H1 (cell line): ENCODE data around the gene ATG7. TPM values are rescaled to one million over a fixed set of nuclear protein-coding genes. Genes with fewer than 3 reads are reported as not detected.

ENCODE experiments used
- CTCF ChIA-PET: fragments of 300-600 bp; sonication (Branson Sonifier 250); formaldehyde crosslinking; loops from one replicate; lab custom pipeline; 2021; ENCODE audit not compliant: partially characterized antibody; lab: Charles Lee
- POLR2A ChIA-PET: fragments of 300-600 bp; sonication (Branson Sonifier 250); formaldehyde crosslinking; loops from one replicate; lab custom pipeline; 2021; ENCODE audit warnings: inconsistent platforms; ENCODE audit not compliant: partially characterized antibody; lab: Charles Lee
- DNase-seq, 2 experiments: peaks; one replicate each; pipeline versions ENCODE4 v3.0.0 to v3.0.0-alpha.2; 2010 to 2022; ENCODE audit warnings: low spot score in 2 of 2, low read depth in 1 of 2, mixed read lengths in 1 of 2
- FAIRE-seq: peaks from 2 replicates; lab custom pipeline; 2011; peaks lifted over from hg19 to GRCh38; lab: Jason Lieb, UNC
- H2AFZ ChIP-seq: 2 replicates; pipeline ENCODE4 v1.8.1; 2012; ENCODE audit warnings: low read length, inconsistent platforms
- H2AK5ac ChIP-seq: 2 replicates; pipeline ENCODE4 v1.6.1; 2013; ENCODE audit warnings: low read depth, low read length
- H2BK120ac ChIP-seq: replicated peaks from 2 replicates; pipeline ENCODE3; 2013; ENCODE audit warnings: low read depth, low read length, inconsistent platforms
- H2BK12ac ChIP-seq: 2 replicates; pipeline ENCODE4 v1.6.1; 2013; ENCODE audit warnings: low read depth, low read length
- H2BK15ac ChIP-seq: 2 replicates; pipeline ENCODE4 v1.6.1; 2013; ENCODE audit warnings: low read length
- H2BK20ac ChIP-seq: 2 replicates; pipeline ENCODE4 v1.6.1; 2013; ENCODE audit warnings: low read length
- H2BK5ac ChIP-seq: 2 replicates; pipeline ENCODE4 v1.6.1; 2013; ENCODE audit warnings: low read depth, low read length
- H3K14ac ChIP-seq: 2 replicates; pipeline ENCODE4 v1.6.1; 2013; ENCODE audit warnings: inconsistent platforms; ENCODE audit not compliant: insufficient read length
- H3K18ac ChIP-seq: 2 replicates; pipeline ENCODE4 v1.6.1; 2013; ENCODE audit warnings: low read length; ENCODE audit errors: extremely low read depth
- H3K23ac ChIP-seq: 2 replicates; pipeline ENCODE4 v1.6.1; 2013; ENCODE audit warnings: inconsistent platforms; ENCODE audit not compliant: insufficient read length
- H3K23me2 ChIP-seq: 2 replicates; pipeline ENCODE4 v1.6.1; 2013; ENCODE audit warnings: low read depth, low read length
- H3K27ac ChIP-seq: 2 replicates; pipeline ENCODE4 v1.6.1; 2011; ENCODE audit warnings: low read depth, low read length, inconsistent platforms
- H3K27me3 ChIP-seq, 4 experiments: replicated peaks in 1 of 4; 1 replicate in 1 of 4; 2 replicates in 3 of 4; pipeline versions ENCODE4 v1.6.1 to v1.8.1; 2011 to 2013; ENCODE audit warnings: low read length in 3 of 4, mild to moderate bottlenecking in 3 of 4, inconsistent platforms in 2 of 4, mixed read lengths in 2 of 4, moderate library complexity in 1 of 4; ENCODE audit not compliant: control insufficient read depth in 3 of 4, insufficient read depth in 3 of 4; ENCODE audit errors: extremely low read depth in 1 of 4
- H3K36me3 ChIP-seq, 4 experiments: 2 replicates each; pipeline versions ENCODE4 v1.6.1 to v1.8.1; 2011 to 2013; ENCODE audit warnings: mild to moderate bottlenecking in 4 of 4, low read length in 3 of 4, moderate library complexity in 2 of 4, control low read depth in 1 of 4, inconsistent platforms in 1 of 4; ENCODE audit not compliant: insufficient read depth in 4 of 4, control insufficient read depth in 2 of 4
- H3K4ac ChIP-seq: replicated peaks from 2 replicates; pipeline ENCODE3; 2013; ENCODE audit warnings: low read length, low read depth, mixed read lengths, inconsistent platforms; ENCODE audit not compliant: insufficient read length
- H3K4me1 ChIP-seq, 4 experiments: replicated peaks in 1 of 4; 1 replicate in 1 of 4; 2 replicates in 3 of 4; pipeline versions ENCODE4 v1.6.1 to v1.8.1; 2011 to 2013; ENCODE audit warnings: low read length in 3 of 4, inconsistent platforms in 2 of 4, mixed read lengths in 1 of 4; ENCODE audit not compliant: insufficient read depth in 4 of 4, control insufficient read depth in 3 of 4
- H3K4me2 ChIP-seq, 2 experiments: 2 replicates each; pipeline versions ENCODE4 v1.6.1 to v1.8.1; 2011 to 2013; ENCODE audit warnings: low read depth in 2 of 2, low read length in 2 of 2, control low read depth in 1 of 2, inconsistent platforms in 1 of 2, mild to moderate bottlenecking in 1 of 2; ENCODE audit not compliant: insufficient read depth in 1 of 2
- H3K4me3 ChIP-seq, 4 experiments: fragments of 200-600, 300-600 bp in 1 of 4; sonication (generic), shearing (Covaris generic), sonication (Bioruptor Twin) in 1 of 4; 2 replicates each; pipeline versions ENCODE4 v1.5.1 to v1.8.1; 2011 to 2016; ENCODE audit warnings: low read length in 4 of 4, low read depth in 3 of 4, control low read depth in 2 of 4, inconsistent platforms in 2 of 4, mild to moderate bottlenecking in 2 of 4, mixed read lengths in 1 of 4, moderate library complexity in 1 of 4; ENCODE audit not compliant: insufficient read depth in 2 of 4; ENCODE audit errors: extremely low read depth in 1 of 4
- H3K56ac ChIP-seq: replicated peaks from 2 replicates; pipeline ENCODE3; 2013; ENCODE audit warnings: low read depth, mild to moderate bottlenecking, mixed read lengths, low read length, inconsistent platforms; ENCODE audit not compliant: insufficient read length
- H3K79me1 ChIP-seq: 2 replicates; pipeline ENCODE4 v1.6.1; 2013; ENCODE audit warnings: low read depth, low read length, control low read depth
- H3K79me2 ChIP-seq, 2 experiments: 2 replicates each; pipeline versions ENCODE4 v1.6.1 to v1.8.1; 2012 to 2013; ENCODE audit warnings: low read length in 2 of 2, mild to moderate bottlenecking in 2 of 2, inconsistent platforms in 1 of 2; ENCODE audit not compliant: insufficient read depth in 2 of 2, control insufficient read depth in 1 of 2
- H3K9ac ChIP-seq, 4 experiments: replicated peaks in 1 of 4; 1 replicate in 1 of 4; 2 replicates in 3 of 4; pipeline versions ENCODE4 v1.6.1 to v1.8.1; 2011 to 2013; ENCODE audit warnings: low read depth in 3 of 4, low read length in 3 of 4, control low read depth in 2 of 4, mild to moderate bottlenecking in 2 of 4, moderate library complexity in 2 of 4, inconsistent platforms in 1 of 4; ENCODE audit errors: extremely low read depth in 1 of 4
- H3K9me3 ChIP-seq, 2 experiments: 2 replicates each; pipeline versions ENCODE4 v1.6.1 to v1.8.1; 2012 to 2013; ENCODE audit warnings: mild to moderate bottlenecking in 2 of 2, moderate library complexity in 2 of 2, control low read depth in 1 of 2, inconsistent platforms in 1 of 2, low read depth in 1 of 2, low read length in 1 of 2, mixed read lengths in 1 of 2; ENCODE audit not compliant: insufficient read depth in 2 of 2
- H4K20me1 ChIP-seq, 2 experiments: replicated peaks in 1 of 2; 2 replicates each; pipeline versions ENCODE3 to v1.8.1; 2011 to 2013; ENCODE audit warnings: inconsistent platforms in 2 of 2, low read length in 2 of 2, mild to moderate bottlenecking in 1 of 2; ENCODE audit not compliant: insufficient read depth in 2 of 2, control insufficient read depth in 1 of 2
- H4K5ac ChIP-seq: 2 replicates; pipeline ENCODE4 v1.6.1; 2013; ENCODE audit warnings: low read length, low read depth, mixed read lengths, inconsistent platforms; ENCODE audit not compliant: insufficient read length
- H4K8ac ChIP-seq: 2 replicates; pipeline ENCODE4 v1.8.0; 2013; ENCODE audit warnings: mild to moderate bottlenecking, moderate library complexity, low read length, inconsistent platforms; ENCODE audit not compliant: insufficient read depth; ENCODE audit errors: extremely low read depth
- H4K91ac ChIP-seq: replicated peaks from 2 replicates; pipeline ENCODE3; 2013; ENCODE audit warnings: low read length, mixed read lengths, inconsistent platforms; ENCODE audit not compliant: insufficient read length
- ATF2 ChIP-seq: IDR thresholded peaks from 2 replicates; pipeline ENCODE4 v1.6.1; 2012; ENCODE audit warnings: low read length, inconsistent platforms
- CBX5 ChIP-seq: fragments of 300-800, 300-1000 bp; sonication (generic); IDR thresholded peaks from 2 replicates; pipeline ENCODE4 v1.7.1; 2016; ENCODE audit warnings: antibody characterized with exemption, low read length, low read depth
- CHD1 ChIP-seq: IDR thresholded peaks from 2 replicates; pipeline ENCODE4 v1.6.1; 2012; ENCODE audit warnings: low read depth, low read length, improper control_type of control experiment
- GTF2F1 ChIP-seq: IDR thresholded peaks from 2 replicates; pipeline ENCODE4 v1.6.1; 2012; ENCODE audit warnings: low read depth, low read length, improper control_type of control experiment, borderline replicate concordance
- JUN ChIP-seq: IDR thresholded peaks from 2 replicates; pipeline ENCODE4 v1.6.1; 2011; ENCODE audit warnings: low read depth, mild to moderate bottlenecking, improper control_type of control experiment, low read length
- JUND ChIP-seq: IDR thresholded peaks from 2 replicates; pipeline ENCODE4 v1.6.1; 2011; ENCODE audit warnings: mild to moderate bottlenecking, improper control_type of control experiment, low read length
- KDM5A ChIP-seq: fragments of 200-600 bp; IDR thresholded peaks from 2 replicates; pipeline ENCODE4 v1.7.1; 2012; ENCODE audit warnings: mild to moderate bottlenecking, low read length, inconsistent platforms, mixed read lengths
- POU5F1 ChIP-seq: IDR thresholded peaks from 2 replicates; pipeline ENCODE4 v1.6.1; 2011; ENCODE audit warnings: low read depth, mild to moderate bottlenecking, low read length, moderate library complexity
- RAD21 ChIP-seq, 2 experiments: IDR thresholded peaks in 1 of 2; conservative IDR thresholded peaks in 1 of 2; 2 replicates each; pipeline ENCODE4 v1.6.1; 2011; ENCODE audit warnings: low read depth in 2 of 2, low read length in 2 of 2, improper control_type of control experiment in 1 of 2, inconsistent platforms in 1 of 2, mild to moderate bottlenecking in 1 of 2, moderate library complexity in 1 of 2
- RFX5 ChIP-seq: IDR thresholded peaks from 2 replicates; pipeline ENCODE4 v1.6.1; 2011; ENCODE audit warnings: low read depth, low read length, improper control_type of control experiment, borderline replicate concordance
- SIRT6 ChIP-seq: IDR thresholded peaks from one replicate; pipeline ENCODE4 v1.7.1; 2012; ENCODE audit warnings: low read length, inconsistent platforms
- USF2 ChIP-seq: IDR thresholded peaks from 2 replicates; pipeline ENCODE4 v1.6.1; 2011; ENCODE audit warnings: low read length, improper control_type of control experiment
- WGBS, 2 experiments: shearing (Covaris generic) in 1 of 2; methylation state at CpG; one replicate each; pipeline versions ENCODE4 v1.1.6 to v1.1.7; 2013 to 2015; ENCODE audit warnings: low lambda C conversion rate in 2 of 2, mixed read lengths in 2 of 2, inconsistent platforms in 1 of 2, low coverage in 1 of 2, missing lambda C conversion rate in 1 of 2; ENCODE audit not compliant: insufficient replicate concordance in 2 of 2, insufficient coverage in 1 of 2, insufficient read length in 1 of 2; ENCODE audit errors: extremely low coverage in 1 of 2, missing lambda C conversion rate in 1 of 2; 5-methylcytosine and 5-hydroxymethylcytosine counted together
- polyA plus RNA-seq, 7 experiments: library from polyadenylated mRNA; depleted of rRNA in 3 of 7; stranded (reverse) in 5 of 7; unstranded in 2 of 7; fragments of >200 nt in 5 of 7; fragments of 200-250 nt in 2 of 7; gene quantifications; 1 replicate in 5 of 7; 2 replicates in 1 of 7; 4 replicates in 1 of 7; pipeline versions ENCODE4 v1.2.1 to v1.2.3, GENCODE V29; 2011 to 2013; ENCODE audit warnings: missing spikeins in 2 of 7, mixed read lengths in 2 of 7
- total RNA-seq: library from RNA; stranded (reverse); fragmentation: NEBNext Ultra II Directional; extraction: Animal tissue kit (Norgen Biotek cat#: 25700); gene quantifications from 2 replicates; pipeline ENCODE4 v1.2.1, GENCODE V29; 2021

The ATG7 gene
- total and polyA plus RNA-seq, 2 of the 8 experiments (the other 6 are each of a cell fraction or from before 2014, with no cell fraction given): 15.0 to 19.1 TPM

- Histone ChIP-seq H3K27ac (no peak overlapping the region), H3K23ac (no peak overlapping the region), H2BK5ac (no peak overlapping the region), H2BK15ac (no peak overlapping the region), H3K27me3 (no peaks in the 10 kb centered on the region), H2BK120ac (no peak overlapping the region), H3K79me1 (no peaks in the 10 kb centered on the region), H3K4me2 (no peak overlapping the region), H3K36me3 (no peaks in the 10 kb centered on the region), H3K4me1 (no peaks in the 10 kb centered on the region), H4K5ac (no peak overlapping the region), H4K8ac (no peak overlapping the region), H2AK5ac (no peak overlapping the region), H3K4ac (no peak overlapping the region), H4K20me1 (no peaks in the 10 kb centered on the region), H3K14ac (no peak overlapping the region), H3K18ac (no peak overlapping the region), H3K56ac (no peak overlapping the region), H2BK20ac (no peak overlapping the region), H2AFZ (no peak overlapping the region), H3K4me3 (no peak overlapping the region), H3K9ac (no peak overlapping the region), H3K79me2 (no peaks in the 10 kb centered on the region), H4K91ac (no peak overlapping the region), H3K9me3 (no peaks in the 10 kb centered on the region), H2BK12ac (no peak overlapping the region), H3K23me2 (no peaks in the 10 kb centered on the region)
- DNase-seq (no peak), FAIRE-seq (no peak)
- TF ChIP-seq KDM5A: no peak
- TF ChIP-seq RAD21 (IDR thresholded peaks at IDR 0.05 in 1 of 2, conservative IDR thresholded peaks at IDR 0.05 in 1 of 2; ENCODE audit: low read depth in 2 of 2, low read length in 2 of 2): no peak
- TF ChIP-seq CBX5: no peak
- TF ChIP-seq JUN: no peak
- TF ChIP-seq USF2: no peak
- TF ChIP-seq POU5F1: no peak
- no peak for TF ChIP-seq RFX5
- TF ChIP-seq SIRT6: no peak
- TF ChIP-seq GTF2F1: no peak
- TF ChIP-seq CHD1: no peak
- TF ChIP-seq JUND: no peak
- TF ChIP-seq ATF2: no peak
- CTCF ChIA-PET: interaction anchor here (0.6 to 2.2 kb wide), 3 partner anchors 9 to 683 kb away, joined by 3 to 9 read pairs (median 5); no protein-coding TSS in a partner anchor
- POLR2A ChIA-PET: no interaction called here
- 91% methylated on average over 3 of the region's 3 CpGs; no CpG with 5 or more reads in 1 of the 2 experiments for WGBS, 2 experiments
Observed at GRCh38 chr3:11339541-11339940, 67.3 kb downstream of the ATG7 start.
